GM18519 (cell line): ENCODE data around the gene APAF1.
"Not testable (repeated sequence)": the region's sequence is repeated elsewhere in the genome, so short reads cannot be mapped to it uniquely, and the experiment has no call there.

Experiments
- ATAC-seq: cut with Tn5 transposase; IDR thresholded peaks from one replicate; pipeline ENCODE4 v1.9.1; 2021; ENCODE audit warnings: mild to moderate bottlenecking, moderate library complexity; ENCODE audit not compliant: unreplicated experiment, low FRiP score

Gene APAF1

GRCh38 chr12:98754095-98754494, 109.0 kb downstream of the APAF1 start:
- peak; percentile 100 for ATAC-seq

GRCh38 chr12:98755855-98756254, 110.8 kb downstream of the APAF1 start:
- ATAC-seq: not testable (repeated sequence)

GRCh38 chr12:98757455-98757854, 112.4 kb downstream of the APAF1 start:
- ATAC-seq: no peak

GRCh38 chr12:98758331-98758730, 113.2 kb downstream of the APAF1 start:
- no peak for ATAC-seq

- ATAC-seq: no peak
These were observed 118.6 kb downstream of the APAF1 start for GRCh38 chr12:98763656-98764055.

- ATAC-seq: no peak
These were observed 122.2 kb downstream of the APAF1 start for GRCh38 chr12:98767248-98767647.

GRCh38 chr12:98769068-98769467, 124.0 kb downstream of the APAF1 start:
- no peak for ATAC-seq

GRCh38 chr12:98770230-98770629, 125.1 kb downstream of the APAF1 start:
- ATAC-seq: no peak

GRCh38 chr12:98771811-98772752, 127.0 kb downstream of the APAF1 start:
- no peak for ATAC-seq

GRCh38 chr12:98772818-98773217, 127.7 kb downstream of the APAF1 start:
- no peak for ATAC-seq

GRCh38 chr12:98780261-98780660, 135.2 kb downstream of the APAF1 start:
- no peak for ATAC-seq

GRCh38 chr12:98783420-98783819, 138.3 kb downstream of the APAF1 start:
- no peak for ATAC-seq
